Panc1 (cell line): Measurements from ENCODE around the gene MMP17. TPM values are rescaled to one million over a fixed set of nuclear protein-coding genes. Genes with fewer than 3 reads are reported as not detected.
A peak's percentile ranks its signal among the peaks of the same experiment; 100 is the strongest.

Experiments used
- ATAC-seq: fragments of 200-7000 bp; cut with Tn5 transposase; 2 replicates; pipeline ENCODE4 v1.9.1; 2020; ENCODE audit warnings: mild to moderate bottlenecking, moderate library complexity
- Bru-seq: library from RNA; stranded (reverse); fragments of 400-500 nt; gene quantifications from one replicate; lab custom pipeline; 2021; lab: Mats Ljungman, UMichigan
- BruChase-seq, 2 experiments: library from RNA; stranded (reverse); fragments of 400-500 nt; gene quantifications; one replicate each; lab custom pipeline; 2021; lab: Mats Ljungman, UMichigan
- BruUV-seq: library from RNA; stranded (reverse); fragments of 400-500 nt; replicated peaks from 2 replicates; lab custom pipeline; 2021; lab: Mats Ljungman, UMichigan
- CTCF ChIA-PET: fragments of 300-600 bp; sonication (Branson Sonifier 250); formaldehyde crosslinking; loops from one replicate; lab custom pipeline; 2022; ENCODE audit warnings: antibody characterized with exemption; lab: Charles Lee
- POLR2A ChIA-PET: fragments of 300-600 bp; sonication (Branson Sonifier 250); formaldehyde crosslinking; loops from one replicate; lab custom pipeline; 2022; ENCODE audit warnings: antibody characterized with exemption; lab: Charles Lee
- DNase-seq: peaks from one replicate; pipeline ENCODE4 v3.0.0-alpha.2; 2010; ENCODE audit warnings: low read depth, low spot score
- H3K27ac ChIP-seq: 2 replicates; pipeline ENCODE4 v1.5.1; 2011; ENCODE audit warnings: mild to moderate bottlenecking, low read length, inconsistent platforms
- H3K27me3 ChIP-seq: fragments of 200-500 bp; sonication (Bioruptor generic); 2 replicates; pipeline ENCODE4 v1.6.0; 2014; ENCODE audit warnings: low read length, inconsistent platforms; ENCODE audit not compliant: control insufficient read depth, insufficient read depth
- H3K36me3 ChIP-seq: fragments of 200-500 bp; sonication (Bioruptor generic); 2 replicates; pipeline ENCODE4 v1.5.1; 2014; ENCODE audit warnings: inconsistent platforms, mild to moderate bottlenecking, low read length, moderate library complexity; ENCODE audit not compliant: control insufficient read depth, insufficient read depth
- H3K4me1 ChIP-seq: 2 replicates; pipeline ENCODE4 v1.5.1; 2011; ENCODE audit warnings: inconsistent platforms, mild to moderate bottlenecking, low read length, moderate library complexity; ENCODE audit not compliant: control insufficient read depth, insufficient read depth
- H3K4me3 ChIP-seq, 2 experiments: 2 replicates each; pipeline ENCODE4 v1.5.1; 2011 to 2012; ENCODE audit warnings: low read depth in 2 of 2, low read length in 2 of 2, mild to moderate bottlenecking in 2 of 2, inconsistent platforms in 1 of 2, moderate library complexity in 1 of 2
- H3K9me3 ChIP-seq: fragments of 200-500 bp; sonication (Bioruptor generic); 2 replicates; pipeline ENCODE4 v1.5.1; 2014; ENCODE audit warnings: low read depth, mild to moderate bottlenecking, inconsistent platforms, low read length, moderate library complexity; ENCODE audit not compliant: control insufficient read depth, insufficient read depth
- CTCF ChIP-seq: fragments of 450-650 bp; IDR thresholded peaks from 2 replicates; pipeline ENCODE4 v1.5.1; 2017; ENCODE audit warnings: mild to moderate bottlenecking
- POLR2AphosphoS5 ChIP-seq: IDR thresholded peaks from 2 replicates; pipeline ENCODE4 v1.6.1; 2012; ENCODE audit warnings: mild to moderate bottlenecking, low read depth, low read length, moderate library complexity
- REST ChIP-seq, 2 experiments: IDR thresholded peaks; 2 replicates each; pipeline ENCODE4 v1.6.1; 2011 to 2012; ENCODE audit warnings: low read depth in 2 of 2, control low read depth in 1 of 2, low read length in 1 of 2, mild to moderate bottlenecking in 1 of 2, moderate library complexity in 1 of 2; ENCODE audit not compliant: insufficient read depth in 1 of 2
- SIN3A ChIP-seq: IDR thresholded peaks from 2 replicates; pipeline ENCODE4 v1.6.1; 2012; ENCODE audit warnings: low read depth, mild to moderate bottlenecking, low read length, moderate library complexity, borderline replicate concordance; ENCODE audit not compliant: insufficient read depth
- TCF7L2 ChIP-seq: IDR thresholded peaks from 2 replicates; pipeline ENCODE4 v1.6.1; 2011; ENCODE audit warnings: mild to moderate bottlenecking, low read depth, low read length, inconsistent platforms
- in situ Hi-C: cut with HindIII; loops from 2 replicates; pipeline ENCODE4 v1.10.0; 2016; ENCODE audit warnings: low sequenced_read_pairs, low pct_unique_long_range_greater_than_20kb
- intact Hi-C: fragments of 100-400 bp; cut with micrococcal nuclease; formaldehyde crosslinking; loops from one replicate; pipeline ENCODE4 v1.10.0; 2022; ENCODE audit not compliant: unreplicated experiment
- long read RNA-seq: library from polyadenylated mRNA; unstranded; transcript quantifications from one replicate; pipeline ENCODE4 v2.0.0, GENCODE V29; 2021; ENCODE audit not compliant: unreplicated experiment
- polyA plus RNA-seq: library from polyadenylated mRNA; unstranded; fragments of >200 nt; gene quantifications from one replicate; pipeline ENCODE4 v1.2.1, GENCODE V29; 2012; ENCODE audit warnings: missing spikeins; ENCODE audit not compliant: insufficient read length
- total RNA-seq: library from RNA; stranded (reverse); gene quantifications from one replicate; pipeline ENCODE4 v1.2.1, GENCODE V29; 2021; ENCODE audit not compliant: unreplicated experiment

MMP17 gene
- 30.0 TPM for total RNA-seq
- 47.0 TPM for polyA plus RNA-seq
- Bru-seq, nascent RNA: percentile 50 among the genes with signal in this experiment
- percentile 58 among the genes with signal in this experiment for BruChase-seq, experiment 1, labeled RNA remaining after a 2-hour chase
- BruChase-seq, experiment 2, labeled RNA remaining after a 6-hour chase: percentile 62 among the genes with signal in this experiment
- long read RNA-seq, transcript MMP17-201 (10 exons, 2,411 nt): major isoform, 19 of 61 reads
- long read RNA-seq, partial matches to known transcripts: 9 of 61 reads
- long read RNA-seq, other reads (novel, unspliced or antisense): 26 of 61 reads

GRCh38 chr12:131827961-131828534 is at the start of gene MMP17:
TSS of gene MMP17 (plus strand) at chr12:131828393. CDS start at chr12:131828495, 102 bp downstream.
- CTCF ChIA-PET: no interaction called here
- intact Hi-C loops (no loop called here), in situ Hi-C loops (no loop called here)
- Histone ChIP-seq H3K4me1 (peaks cover 10% of the 10 kb centered on the region), H3K36me3 (no peaks in the 10 kb centered on the region; the same call in 1 of the 2 replicates), H3K27me3 (no peaks in the 10 kb centered on the region), H3K27ac (peak within 1 kb of the TSS; percentile 75), H3K9me3 (no peaks in the 10 kb centered on the region), H3K4me3 (peak within 1 kb of the TSS; percentile 60 to 76)
- ATAC-seq (peak; percentile 53), DNase-seq (no peak)
- BruUV-seq: no TSS peak
- TF ChIP-seq TCF7L2: peak; percentile 44; the same call in 1 of the 2 replicates
- no peak for TF ChIP-seq REST (IDR thresholded peaks at IDR 0.05; ENCODE audit: insufficient read depth in 1 of 2, low read depth in 2 of 2, low read length in 1 of 2)
- TF ChIP-seq SIN3A: no peak
- TF ChIP-seq POLR2AphosphoS5: peak; percentile 47; the same call in 1 of the 2 replicates
- TF ChIP-seq CTCF: peak; percentile 57
- POLR2A ChIA-PET: no interaction called here

- Histone ChIP-seq H3K27ac (no peak overlapping the region), H3K9me3 (no peaks in the 10 kb centered on the region), H3K4me1 (no peaks in the 10 kb centered on the region; the same call in 1 of the 2 replicates), H3K27me3 (no peaks in the 10 kb centered on the region), H3K36me3 (peaks cover 6% of the 10 kb centered on the region), H3K4me3 (no peak overlapping the region)
- no TSS peak for BruUV-seq
- no peak for DNase-seq
- ChIA-PET CTCF (no interaction called here), POLR2A (no interaction called here)
- intact Hi-C loops (no loop called here), in situ Hi-C loops (no loop called here)
- ATAC-seq: no peak
- TF ChIP-seq TCF7L2 (no peak), REST (IDR thresholded peaks at IDR 0.05; ENCODE audit: insufficient read depth in 1 of 2, low read depth in 2 of 2, low read length in 1 of 2) (no peak), SIN3A (no peak), POLR2AphosphoS5 (no peak), CTCF (no peak)
Measured at GRCh38 chr12:131779027-131779426, 49.2 kb upstream of the MMP17 start.
